ENCODE results near the gene RAI14.

Gene RAI14

GRCh38 chr5:34625246-34625645 lies 30.9 kb upstream of the RAI14 start:
- TF ChIP-seq, protein P1, sequence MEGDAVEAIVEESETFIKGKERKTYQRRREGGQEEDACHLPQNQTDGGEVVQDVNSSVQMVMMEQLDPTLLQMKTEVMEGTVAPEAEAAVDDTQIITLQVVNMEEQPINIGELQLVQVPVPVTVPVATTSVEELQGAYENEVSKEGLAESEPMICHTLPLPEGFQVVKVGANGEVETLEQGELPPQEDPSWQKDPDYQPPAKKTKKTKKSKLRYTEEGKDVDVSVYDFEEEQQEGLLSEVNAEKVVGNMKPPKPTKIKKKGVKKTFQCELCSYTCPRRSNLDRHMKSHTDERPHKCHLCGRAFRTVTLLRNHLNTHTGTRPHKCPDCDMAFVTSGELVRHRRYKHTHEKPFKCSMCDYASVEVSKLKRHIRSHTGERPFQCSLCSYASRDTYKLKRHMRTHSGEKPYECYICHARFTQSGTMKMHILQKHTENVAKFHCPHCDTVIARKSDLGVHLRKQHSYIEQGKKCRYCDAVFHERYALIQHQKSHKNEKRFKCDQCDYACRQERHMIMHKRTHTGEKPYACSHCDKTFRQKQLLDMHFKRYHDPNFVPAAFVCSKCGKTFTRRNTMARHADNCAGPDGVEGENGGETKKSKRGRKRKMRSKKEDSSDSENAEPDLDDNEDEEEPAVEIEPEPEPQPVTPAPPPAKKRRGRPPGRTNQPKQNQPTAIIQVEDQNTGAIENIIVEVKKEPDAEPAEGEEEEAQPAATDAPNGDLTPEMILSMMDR (IDR thresholded peaks at IDR 0.05; ENCODE audit: control insufficient read depth, extremely low read depth, insufficient read depth), result no peak
- no peak for DNase-seq (ENCODE audit: low read depth)
- no peak overlapping the region for H3K4me3 ChIP-seq (ENCODE audit: low read depth, low read length)

- no peak overlapping the region for H3K4me3 ChIP-seq (ENCODE audit: low read depth, low read length)
- TF ChIP-seq, protein P1 (IDR thresholded peaks at IDR 0.05; ENCODE audit: control insufficient read depth, extremely low read depth, insufficient read depth), result no peak
- DNase-seq (ENCODE audit: low read depth), result no peak
Observed at GRCh38 chr5:34626036-34626435, 30.1 kb upstream of the RAI14 start.

DNA sequence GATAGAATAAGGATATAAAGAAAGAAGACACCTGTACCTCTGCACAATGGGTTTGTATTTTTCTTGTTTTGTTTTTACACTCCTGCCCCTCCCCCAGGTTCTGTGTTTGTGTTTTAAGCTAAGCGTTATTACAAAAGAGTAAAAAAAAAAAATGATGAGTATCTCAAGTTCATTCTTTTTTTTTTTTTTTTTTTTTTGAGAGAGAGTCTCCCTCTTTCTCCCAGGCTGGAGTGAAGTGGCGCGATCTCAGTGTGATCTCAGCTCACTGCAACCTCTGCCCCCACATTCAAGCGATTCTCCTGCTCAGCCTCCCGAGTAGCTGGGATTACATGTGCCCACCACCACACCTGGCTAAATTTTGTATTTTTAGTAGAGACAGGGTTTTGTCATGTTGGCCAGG lies 29.4 kb upstream of the RAI14 start:
- TF ChIP-seq, protein P1 (IDR thresholded peaks at IDR 0.05; ENCODE audit: control insufficient read depth, extremely low read depth, insufficient read depth), result no peak
- no peak overlapping the region for H3K4me3 ChIP-seq (ENCODE audit: low read depth, low read length)
- no peak for DNase-seq (ENCODE audit: low read depth)

GRCh38 chr5:34627794-34628193 lies 28.3 kb upstream of the RAI14 start:
- no peak for DNase-seq (ENCODE audit: low read depth)
- H3K4me3 ChIP-seq (ENCODE audit: low read depth, low read length), result no peak overlapping the region
- TF ChIP-seq, protein P1 (IDR thresholded peaks at IDR 0.05; ENCODE audit: control insufficient read depth, extremely low read depth, insufficient read depth), result no peak

DNA sequence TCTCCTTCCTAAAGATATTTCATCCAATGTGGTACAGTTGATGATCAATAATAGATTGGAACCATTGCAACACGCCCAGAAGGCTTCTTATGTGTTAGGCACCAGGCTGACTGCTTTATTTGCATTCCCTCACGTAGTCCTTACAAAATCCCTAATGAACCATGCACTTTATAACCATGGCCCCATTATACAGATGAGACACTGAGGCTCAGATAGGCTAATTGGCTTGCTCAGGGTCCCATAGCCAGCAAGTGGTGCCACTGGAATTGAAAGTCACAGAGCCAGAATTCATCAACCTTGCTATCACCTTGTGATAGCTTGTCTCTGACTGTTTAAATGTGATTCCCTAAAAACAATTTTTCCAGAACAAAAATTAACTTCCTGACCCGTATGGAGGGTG lies 27.8 kb upstream of the RAI14 start:
- TF ChIP-seq, protein P1 (IDR thresholded peaks at IDR 0.05; ENCODE audit: control insufficient read depth, extremely low read depth, insufficient read depth), result no peak
- DNase-seq (ENCODE audit: low read depth), result no peak
- no peak overlapping the region for H3K4me3 ChIP-seq (ENCODE audit: low read depth, low read length)

DNA sequence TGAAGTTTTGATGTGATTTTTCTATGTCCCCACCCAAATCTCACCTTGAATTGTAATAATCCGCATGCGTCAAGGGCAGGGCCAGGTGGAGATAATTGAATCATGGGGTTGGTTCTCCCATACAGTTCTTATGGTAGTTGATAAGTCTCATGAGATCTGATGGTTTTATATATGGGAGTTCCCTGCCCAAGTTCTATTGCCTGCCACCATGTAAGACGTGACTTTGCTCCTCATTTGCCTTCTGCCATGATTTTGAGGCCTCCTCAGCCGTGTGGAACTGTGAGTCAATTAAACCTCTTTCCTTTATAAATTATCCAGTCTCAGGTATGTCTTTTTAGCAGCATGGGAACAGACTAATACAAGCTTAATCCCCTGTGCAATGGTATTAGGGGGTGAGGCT lies 25.5 kb upstream of the RAI14 start:
- H3K4me3 ChIP-seq (ENCODE audit: low read depth, low read length), result no peak overlapping the region
- TF ChIP-seq, protein P1 (IDR thresholded peaks at IDR 0.05; ENCODE audit: control insufficient read depth, extremely low read depth, insufficient read depth), result no peak
- no peak for DNase-seq (ENCODE audit: low read depth)

DNA sequence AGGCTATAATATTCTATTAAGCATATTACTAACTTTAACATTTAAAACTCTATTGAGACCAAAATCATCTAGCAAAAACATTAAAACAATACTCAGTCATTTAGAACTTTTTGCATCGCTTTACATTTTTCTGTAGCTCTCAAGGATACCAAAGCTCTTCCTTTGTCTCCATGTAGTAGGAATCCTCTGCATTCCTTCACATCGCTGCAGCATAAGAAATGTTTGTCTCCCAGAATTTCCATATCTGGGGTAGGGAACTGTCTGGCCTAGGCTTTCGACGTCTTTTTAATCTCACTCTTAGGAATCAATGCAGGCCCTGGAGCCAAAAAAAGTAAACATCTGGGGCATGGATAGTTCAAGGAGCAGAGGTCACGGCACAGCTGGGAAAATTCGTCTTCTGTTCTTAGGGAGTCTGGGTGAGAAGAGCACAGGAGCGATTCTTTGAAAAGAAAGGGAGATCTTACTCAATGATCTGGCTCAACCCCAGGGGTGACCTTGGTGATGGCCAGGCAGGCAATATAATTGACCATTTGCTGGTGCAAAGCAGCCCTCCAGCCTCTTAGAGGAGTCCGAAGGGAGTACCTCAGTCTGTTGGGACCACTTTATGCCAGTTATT lies 23.2 kb upstream of the RAI14 start:
- TF ChIP-seq, protein P1 (IDR thresholded peaks at IDR 0.05; ENCODE audit: control insufficient read depth, extremely low read depth, insufficient read depth), result no peak
- no peak overlapping the region for H3K4me3 ChIP-seq (ENCODE audit: low read depth, low read length)
- DNase-seq (ENCODE audit: low read depth), result no peak

Measured in LNCaP clone FGC (cell line).